Naive B cell (primary cell): ENCODE data around the gene F8. TPM values are rescaled to one million over a fixed set of nuclear protein-coding genes. Genes with fewer than 3 reads are reported as not detected.

Experiments used
- ATAC-seq, 2 donors: fragments of 150-1000 bp; cut with Tn5 transposase; 2 replicates each; pipeline ENCODE4 v1.10.0; 2021; ENCODE audit warnings: low read depth in 2 of 2, mild to moderate bottlenecking in 2 of 2, moderate library complexity in 2 of 2
- DNase-seq: peaks from one replicate; pipeline ENCODE4 v3.0.0; 2022
- H3K27ac Mint-ChIP-seq, 6 donors: one replicate each; pipeline ENCODE4 v1.8.0; 2020 to 2022; ENCODE audit warnings: mild to moderate bottlenecking in 6 of 6, mixed read lengths in 6 of 6, moderate library complexity in 5 of 6, inconsistent platforms in 2 of 6
- H3K27me3 Mint-ChIP-seq, 3 donors: one replicate each; pipeline ENCODE4 v1.8.0; 2021 to 2022; ENCODE audit warnings: mixed read lengths in 3 of 3, mild to moderate bottlenecking in 1 of 3
- H3K36me3 Mint-ChIP-seq, 2 donors: one replicate each; pipeline ENCODE4 v1.8.0; 2020 to 2022; ENCODE audit warnings: mixed read lengths in 2 of 2, inconsistent platforms in 1 of 2, mild to moderate bottlenecking in 1 of 2
- H3K4me1 Mint-ChIP-seq, 3 donors: one replicate each; pipeline ENCODE4 v1.8.0; 2020 to 2022; ENCODE audit warnings: mixed read lengths in 3 of 3, inconsistent platforms in 1 of 3, mild to moderate bottlenecking in 1 of 3, moderate library complexity in 1 of 3
- H3K4me3 Mint-ChIP-seq, 8 donors: one replicate each; pipeline ENCODE4 v1.8.0; 2020 to 2022; ENCODE audit warnings: mild to moderate bottlenecking in 8 of 8, mixed read lengths in 8 of 8, moderate library complexity in 8 of 8, inconsistent platforms in 2 of 8
- H3K9me3 Mint-ChIP-seq, 7 donors: one replicate each; pipeline ENCODE4 v1.8.0; 2020 to 2022; ENCODE audit warnings: mixed read lengths in 7 of 7, mild to moderate bottlenecking in 5 of 7, inconsistent platforms in 2 of 7, moderate library complexity in 1 of 7
- polyA plus RNA-seq, 6 donors: library from polyadenylated mRNA; unstranded; fragments of 300-500 nt; fragmentation: Illumina TruSeq; gene quantifications; one replicate each; pipeline ENCODE4 v1.2.3, GENCODE V29; 2021; ENCODE audit warnings: low read depth in 6 of 6

The F8 gene
- polyA plus RNA-seq, 6 donors from 2014 or later: 0.24 to 2.3 (median 1.4) TPM; not detected in 1

DNA sequence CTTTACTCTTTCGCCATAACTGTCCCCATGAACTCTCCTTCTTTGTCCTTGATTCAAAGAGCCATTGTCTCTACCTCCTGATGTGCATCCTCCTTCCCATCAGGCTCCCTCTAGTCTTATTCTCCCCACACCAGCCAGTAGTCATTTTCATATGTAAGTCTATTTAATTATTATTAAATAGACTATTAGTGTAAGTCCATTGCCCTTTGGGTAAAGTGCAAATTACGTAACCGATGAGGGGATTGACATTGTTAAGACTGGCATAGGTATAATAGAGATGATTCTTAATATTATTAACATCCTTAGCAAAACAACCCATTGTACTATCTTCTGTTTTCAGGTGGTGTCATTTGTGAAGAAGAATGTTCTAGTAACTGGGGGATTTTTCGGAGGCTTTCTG is 31.7 kb upstream of the F8 start:
- ATAC-seq: no peak
- H3K36me3 Mint-ChIP-seq: no peaks in the 10 kb centered on the region
- DNase-seq: no peak
- peaks cover 1 to 15% (median 5%) of the 10 kb centered on the region in 3 donors for H3K4me1 Mint-ChIP-seq
- no peaks in the 10 kb centered on the region for H3K27me3 Mint-ChIP-seq
- no peak overlapping the region for H3K27ac Mint-ChIP-seq
- peaks cover 0 to under 1% (median 0%) of the 10 kb centered on the region in 7 donors for H3K9me3 Mint-ChIP-seq
- H3K4me3 Mint-ChIP-seq: no peak overlapping the region

DNA sequence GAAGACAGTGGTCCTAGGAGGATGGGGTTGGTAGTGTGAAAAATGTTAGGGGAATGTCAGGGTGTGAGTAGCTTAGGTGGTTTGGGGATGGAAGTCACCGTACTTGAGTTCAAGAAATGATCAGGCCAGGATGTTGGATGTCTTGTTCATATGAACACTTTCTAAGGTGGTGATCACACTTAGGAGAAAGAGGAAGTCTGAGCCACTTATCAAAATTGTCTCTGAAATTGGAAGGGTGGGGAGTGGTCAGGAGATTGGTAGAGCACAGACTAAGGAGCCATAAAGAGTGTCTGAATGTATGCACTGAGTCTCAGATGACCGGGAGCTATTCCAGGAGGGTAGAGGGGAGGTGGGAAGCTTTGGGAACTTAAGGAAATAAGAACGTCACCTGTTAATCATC is 31.1 kb upstream of the F8 start:
- peaks cover 0 to 2% (median 0%) of the 10 kb centered on the region in 7 donors for H3K9me3 Mint-ChIP-seq
- no peak overlapping the region for H3K27ac Mint-ChIP-seq
- no peak overlapping the region for H3K4me3 Mint-ChIP-seq
- H3K4me1 Mint-ChIP-seq: peaks cover 5 to 15% (median 6%) of the 10 kb centered on the region in 3 donors
- DNase-seq (no peak), ATAC-seq (no peak)
- H3K27me3 Mint-ChIP-seq: no peaks in the 10 kb centered on the region
- no peaks in the 10 kb centered on the region for H3K36me3 Mint-ChIP-seq

DNA sequence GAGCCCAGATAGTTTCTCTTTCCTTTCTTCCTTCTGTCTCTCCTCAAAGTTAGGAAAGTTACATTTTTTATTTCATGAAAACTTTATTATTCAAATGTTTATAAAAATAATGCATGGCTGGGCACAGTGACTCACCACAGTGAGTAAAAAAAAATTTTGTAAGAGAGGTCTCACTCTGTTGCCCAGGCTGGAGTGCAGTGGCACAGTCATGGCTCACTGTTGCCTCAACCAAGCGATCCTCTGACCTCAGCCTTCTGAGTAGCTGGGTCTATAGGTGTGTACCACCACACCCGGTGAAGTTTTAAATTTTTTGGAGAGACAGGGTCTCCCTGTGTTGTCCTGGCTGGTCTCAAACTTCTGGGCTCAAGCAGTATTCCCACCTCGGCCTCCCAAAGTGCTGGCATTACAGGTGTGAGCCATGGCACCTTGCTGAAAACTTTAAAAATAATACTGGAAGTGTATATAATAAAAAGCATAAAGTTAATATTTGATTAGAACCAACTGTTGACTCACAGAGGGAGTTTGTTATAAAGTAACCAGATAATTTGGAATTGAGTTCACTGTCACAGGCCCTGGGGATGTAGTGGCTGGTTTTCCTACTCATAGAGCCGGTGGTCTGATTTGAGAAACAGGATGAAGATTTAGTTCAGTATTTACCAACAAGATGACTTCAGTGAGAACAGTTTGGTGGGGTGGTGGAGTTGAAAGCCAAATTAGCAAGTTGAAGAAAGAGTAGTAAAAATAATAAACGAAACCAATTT is 30.4 kb upstream of the F8 start:
- ATAC-seq (no peak), DNase-seq (no peak)
- peaks cover 0 to 2% (median 0%) of the 10 kb centered on the region in 7 donors for H3K9me3 Mint-ChIP-seq
- no peaks in the 10 kb centered on the region for H3K27me3 Mint-ChIP-seq
- H3K4me3 Mint-ChIP-seq: no peak overlapping the region
- H3K27ac Mint-ChIP-seq: peak overlapping the region in 1 of 6 donors; percentile 6
- H3K4me1 Mint-ChIP-seq: peaks cover 5 to 14% (median 6%) of the 10 kb centered on the region in 3 donors
- no peaks in the 10 kb centered on the region for H3K36me3 Mint-ChIP-seq

DNA sequence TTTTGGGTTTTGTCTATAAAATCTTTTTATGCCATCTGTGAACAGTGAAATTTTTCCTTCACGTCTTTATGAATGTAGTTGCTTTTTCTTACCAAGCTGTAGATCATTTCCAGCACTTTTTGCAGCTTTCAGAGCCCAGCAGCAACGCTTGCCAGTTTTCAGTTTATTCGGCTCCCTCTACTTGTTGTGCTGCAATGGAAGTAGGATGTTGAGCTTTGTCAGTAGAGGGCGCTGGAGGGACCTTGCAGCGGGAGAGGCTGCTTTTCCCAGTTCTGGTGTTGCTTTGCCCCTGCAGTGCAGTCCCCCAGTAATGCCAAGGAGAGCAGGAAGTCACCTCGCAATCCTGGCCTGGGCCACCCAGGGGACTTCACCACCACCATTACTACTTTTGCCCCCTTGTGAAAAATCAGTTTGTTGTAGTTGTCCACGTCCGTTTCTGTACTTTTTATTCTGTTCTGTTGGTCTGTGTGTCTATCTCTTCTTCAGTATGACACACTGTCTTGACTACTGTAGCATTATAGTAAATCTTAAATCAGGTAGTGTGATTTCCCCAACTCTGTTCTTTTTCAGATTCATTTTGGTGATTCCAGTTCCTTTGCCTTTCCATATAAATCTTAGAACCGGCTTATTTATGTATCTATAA is 26.6 kb upstream of the F8 start:
- no peak overlapping the region for H3K4me3 Mint-ChIP-seq
- peaks cover 2 to 11% (median 9%) of the 10 kb centered on the region in 3 donors for H3K4me1 Mint-ChIP-seq
- no peaks in the 10 kb centered on the region for H3K27me3 Mint-ChIP-seq
- H3K27ac Mint-ChIP-seq: peak overlapping the region in 2 of 6 donors; percentile 11 to 58
- ATAC-seq (peak in 1 of 2 donors; percentile 48), DNase-seq (peak; percentile 20)
- H3K36me3 Mint-ChIP-seq: no peaks in the 10 kb centered on the region
- peaks cover 0 to 2% (median 0%) of the 10 kb centered on the region in 7 donors for H3K9me3 Mint-ChIP-seq

DNA sequence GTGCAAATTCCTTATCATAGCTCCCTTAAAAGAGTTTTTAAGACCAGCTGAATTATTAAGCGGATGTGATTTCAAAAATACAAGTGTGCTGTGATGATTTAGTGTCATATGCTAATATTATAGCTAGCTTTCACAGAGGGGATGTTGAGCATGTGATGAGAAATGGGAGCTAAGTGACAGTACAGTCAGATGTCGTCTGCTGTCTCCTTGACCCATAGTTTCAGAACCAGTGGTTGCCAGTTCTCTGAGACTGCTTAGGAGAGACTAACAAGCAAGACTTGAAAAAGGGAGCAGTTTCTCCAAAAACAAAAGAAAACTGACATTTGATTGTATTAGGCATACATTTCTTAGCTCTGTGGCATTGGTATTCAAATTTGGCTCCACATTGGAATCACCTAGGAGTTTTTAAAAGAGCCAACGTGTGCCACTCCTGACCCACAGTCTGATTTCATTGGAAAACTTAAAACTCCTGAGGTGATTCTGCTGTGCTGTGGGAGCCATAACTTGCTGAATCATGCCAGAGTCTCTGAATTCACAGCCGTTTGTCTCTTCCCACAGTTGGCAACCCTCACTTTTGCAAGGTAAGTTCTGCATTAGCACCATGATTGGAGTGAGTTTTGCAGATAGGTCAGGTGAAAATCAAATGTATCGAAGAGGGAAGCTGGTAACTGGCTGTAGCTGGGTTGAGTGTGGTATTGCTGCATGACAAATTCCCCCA is 24.4 kb upstream of the F8 start:
- no peak for ATAC-seq

DNA sequence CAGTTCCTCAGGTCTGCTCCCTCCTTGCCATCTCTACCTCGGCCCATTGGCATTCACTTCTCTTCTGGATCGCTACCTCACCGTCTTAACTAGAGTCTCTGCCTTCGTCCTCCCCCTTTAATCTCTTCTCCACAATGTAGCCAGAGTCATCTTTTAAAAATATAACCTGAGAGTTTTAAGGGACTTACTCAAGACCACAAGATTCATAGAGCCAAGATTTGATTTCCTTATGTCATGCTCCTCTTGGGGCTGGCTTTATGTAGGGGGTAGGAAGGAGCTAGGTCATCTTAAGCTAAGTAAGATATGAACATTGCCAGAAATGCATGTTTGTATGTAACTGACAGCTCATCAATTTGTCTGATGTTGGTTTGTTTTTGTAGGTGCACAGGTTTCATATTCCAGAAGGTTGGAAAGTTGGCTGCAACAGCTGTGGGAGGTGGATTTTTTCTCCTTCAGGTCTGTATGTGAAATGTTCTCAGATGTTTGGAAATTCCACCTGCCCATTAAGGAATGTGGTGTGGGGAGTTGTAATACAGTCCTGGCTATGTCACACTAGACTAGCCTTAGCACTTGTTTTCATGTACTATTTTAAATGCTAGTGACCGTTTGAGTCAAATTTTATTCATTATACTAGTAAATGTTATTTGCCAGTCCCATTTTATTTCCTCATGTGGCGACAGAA is 23.7 kb upstream of the F8 start:
- H3K27ac Mint-ChIP-seq: no peak overlapping the region
- no peaks in the 10 kb centered on the region for H3K36me3 Mint-ChIP-seq

More for the DNA sequence above, 24.4 kb upstream of the F8 start:
- Mint-ChIP-seq H3K9me3 (peaks cover 0 to 2% (median 0%) of the 10 kb centered on the region in 7 donors), H3K27me3 (no peaks in the 10 kb centered on the region), H3K4me1 (peaks cover 4 to 13% (median 13%) of the 10 kb centered on the region in 3 donors), H3K4me3 (no peak overlapping the region), H3K27ac (no peak overlapping the region), H3K36me3 (no peaks in the 10 kb centered on the region)
- no peak for DNase-seq

DNA sequence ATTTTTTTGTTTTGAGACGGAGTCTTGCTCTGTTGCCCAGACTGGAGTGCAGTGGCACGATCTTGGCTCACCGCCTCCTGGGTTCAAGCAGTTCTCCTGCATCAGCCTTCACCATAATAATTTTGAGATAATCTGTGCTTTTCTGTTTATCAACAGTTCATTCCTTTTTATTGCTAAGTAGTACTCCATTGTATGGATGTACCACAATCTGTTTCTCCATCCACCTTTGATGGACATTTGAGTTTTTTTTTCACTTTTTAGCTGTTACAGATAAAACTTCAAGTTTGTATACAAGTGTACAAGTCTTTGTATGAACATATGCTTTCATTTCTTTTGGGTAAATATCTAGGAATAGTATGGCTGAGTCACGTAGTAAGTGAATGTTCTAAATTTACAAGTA is 13.2 kb upstream of the F8 start:
- Mint-ChIP-seq H3K27ac (no peak overlapping the region), H3K4me1 (peaks cover 5 to 9% (median 8%) of the 10 kb centered on the region in 3 donors), H3K9me3 (peaks cover 0 to 15% (median 4%) of the 10 kb centered on the region in 7 donors), H3K36me3 (peaks cover 0 to 23% of the 10 kb centered on the region in 2 donors), H3K4me3 (no peak overlapping the region), H3K27me3 (no peaks in the 10 kb centered on the region)
- ATAC-seq: no peak
- DNase-seq: no peak

More for the DNA sequence above, 23.7 kb upstream of the F8 start:
- Mint-ChIP-seq H3K27me3 (no peaks in the 10 kb centered on the region), H3K4me1 (peaks cover 4 to 13% (median 13%) of the 10 kb centered on the region in 3 donors), H3K9me3 (peaks cover 0 to 2% (median 0%) of the 10 kb centered on the region in 7 donors), H3K4me3 (no peak overlapping the region)
- DNase-seq (no peak), ATAC-seq (no peak)

DNA sequence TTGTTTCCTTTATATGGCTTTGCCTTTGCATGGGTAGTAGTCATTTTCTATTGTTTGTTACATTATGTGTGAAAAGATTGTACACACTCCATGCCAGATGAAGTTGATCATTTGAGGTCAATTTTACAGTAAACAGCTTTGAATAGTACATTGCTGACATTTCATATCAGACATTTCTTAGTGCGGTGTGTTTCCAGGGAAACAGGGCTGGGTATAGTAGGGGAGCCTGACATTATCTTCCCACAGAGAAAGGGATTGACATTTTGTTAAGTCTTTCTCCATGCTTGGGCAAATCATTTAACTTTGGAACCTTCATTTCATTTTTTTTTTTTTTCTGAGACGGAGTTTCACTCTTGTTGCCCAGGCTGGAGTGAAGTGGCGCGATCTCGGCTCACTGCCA is 9.1 kb upstream of the F8 start:
- H3K27ac Mint-ChIP-seq: peak overlapping the region in 1 of 6 donors; percentile 63
- no peaks in the 10 kb centered on the region for H3K27me3 Mint-ChIP-seq
- H3K9me3 Mint-ChIP-seq: peaks cover 0 to 15% (median 4%) of the 10 kb centered on the region in 7 donors
- ATAC-seq: no peak
- H3K4me3 Mint-ChIP-seq: no peak overlapping the region
- H3K4me1 Mint-ChIP-seq: peaks cover 6 to 21% (median 8%) of the 10 kb centered on the region in 3 donors
- H3K36me3 Mint-ChIP-seq: peaks cover 0 to 14% of the 10 kb centered on the region in 2 donors
- no peak for DNase-seq

DNA sequence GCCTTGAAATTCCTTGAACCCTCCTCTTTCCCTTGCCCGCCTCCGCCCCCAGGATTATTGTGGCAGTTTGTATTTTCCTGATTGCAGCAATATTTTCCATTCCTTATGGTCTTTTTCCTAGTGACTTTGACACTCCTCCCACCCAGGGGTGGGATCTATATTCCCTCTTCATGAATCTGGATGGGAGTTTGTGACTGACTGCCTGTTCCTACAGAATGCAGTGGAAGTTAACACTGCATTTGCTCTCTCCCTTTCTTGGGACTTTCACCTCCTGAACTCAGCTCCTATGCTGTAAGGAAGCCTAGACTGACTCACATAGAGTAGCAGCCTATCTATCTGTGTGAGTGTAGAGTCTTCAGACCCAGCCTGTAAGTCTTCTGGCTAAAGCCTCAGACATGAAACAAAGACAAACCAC is 6.4 kb upstream of the F8 start:
- ATAC-seq (no peak), DNase-seq (no peak)
- H3K36me3 Mint-ChIP-seq: no peaks in the 10 kb centered on the region
- no peaks in the 10 kb centered on the region for H3K27me3 Mint-ChIP-seq
- peak overlapping the region in 2 of 6 donors; percentile 25 to 85 for H3K27ac Mint-ChIP-seq
- peaks cover 0 to 3% (median 0%) of the 10 kb centered on the region in 7 donors for H3K9me3 Mint-ChIP-seq
- H3K4me1 Mint-ChIP-seq: peaks cover 5 to 25% (median 6%) of the 10 kb centered on the region in 3 donors
- H3K4me3 Mint-ChIP-seq: peak overlapping the region in 4 of 8 donors; percentile 4 to 96 (median 42)

DNA sequence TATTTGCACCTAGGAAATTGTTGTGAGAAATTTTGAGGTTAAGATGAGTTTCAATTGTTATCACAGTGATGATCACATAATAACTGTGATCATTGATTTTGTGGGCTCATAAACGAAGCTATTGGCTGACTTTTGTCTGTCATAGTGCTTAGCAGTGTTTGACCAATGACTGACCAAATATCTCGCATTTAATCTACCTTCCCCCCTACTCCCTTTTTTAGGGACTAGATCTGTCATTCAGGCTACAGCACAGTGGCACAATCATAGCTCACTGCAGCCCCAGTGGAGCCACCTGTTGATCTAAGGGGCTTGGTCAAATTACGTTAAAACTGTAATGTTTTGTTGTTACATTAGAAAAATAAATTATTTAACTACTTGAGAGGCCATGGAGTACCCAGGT is 5.6 kb upstream of the F8 start:
- peak overlapping the region in 6 of 8 donors; percentile 37 to 96 (median 87) for H3K4me3 Mint-ChIP-seq
- H3K9me3 Mint-ChIP-seq: peaks cover 0 to 3% (median 0%) of the 10 kb centered on the region in 7 donors
- peaks cover 5 to 25% (median 6%) of the 10 kb centered on the region in 3 donors for H3K4me1 Mint-ChIP-seq
- ATAC-seq: no peak
- peak overlapping the region in 4 of 6 donors; percentile 93 to 97 (median 96) for H3K27ac Mint-ChIP-seq
- H3K27me3 Mint-ChIP-seq: no peaks in the 10 kb centered on the region
- no peak for DNase-seq
- H3K36me3 Mint-ChIP-seq: no peaks in the 10 kb centered on the region

DNA sequence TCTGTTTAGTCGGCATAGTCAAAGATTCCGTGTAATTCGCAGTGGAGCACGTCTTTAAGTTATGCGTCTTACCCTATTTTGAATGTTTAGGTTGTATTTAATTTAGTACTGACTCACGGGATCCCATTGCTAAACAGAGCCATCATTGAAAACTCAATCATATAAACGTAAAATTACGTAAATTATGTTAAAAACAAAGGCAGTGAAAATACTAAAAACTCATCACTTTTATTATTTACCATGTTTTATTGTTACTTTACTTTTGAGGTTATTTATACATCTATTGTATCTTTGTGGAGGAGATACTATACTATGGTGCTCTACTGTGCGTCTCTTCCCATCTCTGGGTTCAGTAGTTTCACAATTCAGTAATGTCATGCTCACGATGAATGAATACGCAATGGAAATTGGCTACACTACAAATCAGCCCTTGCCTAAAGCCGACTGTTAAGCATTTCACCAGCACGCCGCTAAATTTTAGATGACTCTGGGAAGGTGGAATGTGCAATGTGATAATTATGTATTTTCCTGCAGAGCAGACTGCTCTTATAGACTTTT is 5.1 kb upstream of the F8 start:
- Mint-ChIP-seq H3K27me3 (no peaks in the 10 kb centered on the region), H3K4me3 (peak overlapping the region; percentile 79 to 96 (median 88)), H3K27ac (peak overlapping the region; percentile 90 to 97 (median 96)), H3K4me1 (peaks cover 5 to 25% (median 6%) of the 10 kb centered on the region in 3 donors), H3K9me3 (peaks cover 0 to 3% (median 0%) of the 10 kb centered on the region in 7 donors), H3K36me3 (no peaks in the 10 kb centered on the region)
- ATAC-seq (no peak), DNase-seq (no peak)

DNA sequence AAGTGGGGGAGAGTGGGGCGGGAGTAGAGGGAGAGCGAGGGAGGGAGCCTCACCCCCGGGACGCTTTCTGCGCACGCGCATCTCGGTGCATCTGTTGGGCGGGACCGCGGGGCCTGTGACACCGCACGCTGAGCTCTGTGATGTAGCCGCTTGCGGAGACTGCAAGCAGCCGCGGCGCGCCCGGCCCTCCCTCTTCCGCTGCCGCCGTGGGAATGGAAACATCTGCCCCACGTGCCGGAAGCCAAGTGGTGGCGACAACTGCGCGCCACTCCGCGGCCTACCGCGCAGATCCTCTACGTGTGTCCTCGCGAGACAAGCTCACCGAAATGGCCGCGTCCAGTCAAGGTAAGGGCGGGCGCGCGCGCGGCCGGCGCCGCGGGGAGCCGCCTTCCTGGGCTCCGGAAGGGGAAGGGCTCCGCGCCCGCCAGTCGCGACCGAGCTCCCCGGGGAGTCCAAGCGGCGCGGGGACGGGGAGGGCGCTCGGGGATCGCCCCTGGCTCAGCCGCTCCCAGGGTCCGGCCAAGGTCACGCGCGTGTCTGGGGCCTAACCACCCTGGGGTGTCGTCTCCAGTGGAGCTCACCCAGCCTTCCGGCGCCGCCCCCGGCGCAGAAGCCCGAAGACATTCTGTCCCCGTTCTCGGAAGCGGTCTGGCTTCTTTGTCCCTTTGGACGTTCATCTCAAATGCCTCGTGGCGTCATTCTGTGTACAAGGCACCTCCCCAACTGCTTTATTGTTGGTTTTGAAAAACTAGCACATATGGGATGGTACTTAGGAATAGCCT is 4.4 kb upstream of the F8 start, which contains the start of gene FUNDC2:
Gene FUNDC2 (plus strand): TSS at position 118 of the 782 bp plus-strand sequence. CDS start 95 bp downstream, at position 213.
- Mint-ChIP-seq H3K4me1 (peaks cover 5 to 25% (median 6%) of the 10 kb centered on the region in 3 donors), H3K27ac (peak within 1 kb of the TSS; percentile 93 to 97 (median 96)), H3K4me3 (peak within 1 kb of the TSS; percentile 79 to 96 (median 91)), H3K9me3 (peaks cover 0 to 3% (median 0%) of the 10 kb centered on the region in 7 donors), H3K27me3 (no peaks in the 10 kb centered on the region), H3K36me3 (no peaks in the 10 kb centered on the region)
- ATAC-seq (peak; percentile 86 to 87), DNase-seq (peak; percentile 91)
